PC-3 (cell line): Measurements from ENCODE around the gene SLAIN1.

Experiments
- CTCF ChIP-seq: fragments of 300-600 bp; sonication (generic); conservative IDR thresholded peaks from 2 replicates; pipeline ENCODE4 v1.5.1; 2017; ENCODE audit warnings: antibody characterized with exemption, low read depth, mild to moderate bottlenecking, low read length
- EZH2phosphoT487 ChIP-seq: fragments of 300-600 bp; sonication (generic); IDR thresholded peaks from 2 replicates; pipeline ENCODE4 v1.6.1; 2018; ENCODE audit warnings: mild to moderate bottlenecking, antibody characterized with exemption, low read length, borderline replicate concordance

GRCh38 chr13:77728265-77729125, 31.0 kb downstream of the SLAIN1 start:
- TF ChIP-seq EZH2phosphoT487 (no peak), CTCF (no peak)
